Stimulated activated CD4-positive, alpha-beta T cell treated with anti-CD3 and anti-CD28 coated beads, Interleukin-1b, Interleukin-23, amount 100 ng/mL, for 1 hour (primary cell): ENCODE results near the gene C15orf40.
"Not testable (repeated sequence)": the region's sequence is repeated elsewhere in the genome, so short reads cannot be mapped to it uniquely, and the experiment has no call there.

Experiments
- DNase-seq, 2 donors: peaks; one replicate each; pipeline ENCODE4 v3.0.0-alpha.2; 2020; ENCODE audit warnings: low read depth in 2 of 2

Gene C15orf40

DNA sequence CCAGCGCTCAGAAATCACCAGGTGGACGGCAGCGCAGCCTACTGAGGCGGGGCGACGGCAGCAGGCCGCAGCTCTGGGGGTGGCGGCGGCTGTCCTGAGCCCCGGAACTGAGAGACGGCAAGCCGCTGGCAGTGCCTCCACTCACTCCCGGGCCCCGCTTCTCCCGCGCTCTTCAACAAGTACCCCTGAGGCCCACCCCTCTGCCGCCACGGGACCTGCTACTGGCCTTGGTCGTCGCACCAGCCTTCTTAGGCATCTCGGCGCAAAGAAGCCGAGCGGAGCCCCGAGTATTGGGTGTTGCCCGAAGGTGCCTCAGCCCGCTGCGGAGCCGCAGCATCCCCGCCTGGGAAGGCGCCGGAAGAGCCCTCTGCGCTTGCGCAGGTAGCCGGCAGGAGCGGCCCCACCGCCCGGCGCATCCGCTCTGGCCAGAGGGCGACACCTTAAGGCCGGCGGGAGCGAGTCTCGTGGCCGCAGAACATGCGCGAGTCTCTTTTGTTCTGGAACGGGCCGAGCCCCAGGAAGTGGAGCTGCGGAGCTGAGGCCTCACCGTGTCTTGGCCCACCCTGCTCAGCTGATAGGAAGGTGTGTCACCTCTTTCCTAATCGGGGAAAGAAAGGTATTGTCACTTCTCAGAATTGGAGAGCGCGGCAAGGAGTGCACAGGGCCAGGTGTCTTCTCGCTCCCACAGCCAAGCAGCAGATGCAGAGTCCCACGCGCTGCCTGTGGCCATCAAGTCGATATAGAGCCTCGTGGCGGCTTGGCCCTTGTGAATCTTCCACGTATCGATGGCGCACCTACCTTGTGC is at the start of gene C15orf40:
Gene C15orf40 (minus strand): TSS at position 369 of the 805 bp plus-strand sequence. CDS start 32 bp downstream, at position 337.
- DNase-seq = peak; percentile 66

DNA sequence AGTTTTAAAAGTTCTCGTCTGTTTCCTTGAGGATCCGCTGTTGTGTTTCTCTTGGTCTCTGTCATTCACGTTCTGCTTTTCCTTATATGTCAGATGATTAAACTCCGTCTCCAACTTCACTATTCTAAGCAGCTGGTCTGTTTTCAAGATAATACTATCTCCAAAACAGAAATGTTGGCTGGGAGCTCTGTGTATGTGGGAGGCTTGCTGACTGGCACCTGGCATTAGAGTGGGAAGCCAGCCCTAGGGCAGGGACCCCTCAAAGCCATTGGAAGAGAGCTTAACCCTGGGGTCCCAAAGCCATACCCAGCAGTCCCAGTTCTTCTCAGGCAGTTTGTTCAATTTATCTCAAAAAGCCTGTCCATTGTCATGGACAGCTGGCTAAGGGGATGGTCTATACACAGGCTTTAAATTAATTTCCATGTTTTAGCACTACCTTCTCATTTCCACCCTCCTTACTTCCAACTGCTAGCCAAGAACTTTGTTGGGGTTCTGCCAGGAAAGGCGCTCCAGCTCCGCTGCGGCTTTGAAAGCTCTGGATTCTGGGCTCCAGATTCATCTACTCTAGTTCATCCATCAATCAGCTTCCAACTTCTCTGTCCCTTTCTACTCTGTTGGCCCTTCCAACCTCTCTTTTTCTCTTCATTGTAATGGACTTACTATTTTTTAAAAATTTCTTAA is 46.4 kb upstream of the C15orf40 start:
- DNase-seq = no peak

- DNase-seq = no peak
These were observed 45.6 kb upstream of the C15orf40 start for GRCh38 chr15:83057002-83057401.

- DNase-seq = no peak
These were observed 41.7 kb upstream of the C15orf40 start for GRCh38 chr15:83053151-83053550.

DNA sequence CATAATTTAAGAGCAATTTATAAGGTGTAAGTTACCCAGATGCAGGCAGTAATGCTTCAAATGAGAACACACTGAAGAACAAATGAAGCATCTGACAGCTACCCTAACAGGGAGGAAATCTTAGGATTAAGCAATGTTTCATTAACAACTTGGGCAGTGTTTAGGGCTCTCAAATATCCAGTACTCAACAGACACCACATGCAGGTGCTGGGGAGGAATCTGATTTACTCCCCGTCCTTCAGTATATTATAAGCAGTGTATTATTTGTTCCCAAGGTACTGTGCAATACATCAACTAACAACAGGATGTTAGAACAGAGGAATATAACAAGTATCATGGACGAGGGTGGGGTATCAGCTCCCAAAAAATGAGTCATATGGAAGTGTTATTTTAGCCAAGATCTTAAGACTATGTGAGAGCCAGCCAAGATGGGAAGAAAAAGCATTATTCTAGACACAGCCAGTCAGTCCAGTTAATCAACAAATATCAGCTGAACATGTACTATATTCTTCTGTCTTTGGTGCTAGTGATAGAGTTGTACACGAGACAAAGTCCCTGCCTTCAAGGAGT is 35.2 kb upstream of the C15orf40 start:
- no peak for DNase-seq

DNA sequence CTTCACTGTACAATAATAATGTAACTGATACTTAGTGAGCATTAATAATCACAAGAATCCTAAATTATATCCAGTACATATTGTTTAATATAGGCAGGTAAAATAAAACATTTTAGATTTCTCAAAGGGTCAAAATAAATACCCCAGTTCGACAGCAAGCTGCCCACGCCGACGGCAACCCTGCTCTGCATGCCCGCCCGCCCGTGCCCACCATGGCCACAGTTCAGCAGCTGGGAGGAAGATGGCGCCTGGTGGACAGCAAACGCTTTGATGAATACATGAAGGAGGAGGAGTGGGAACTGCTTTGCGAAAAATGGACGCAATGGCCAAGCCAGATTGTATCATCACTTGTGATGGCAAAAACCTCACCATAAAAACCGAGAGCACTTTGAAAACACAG is 32.7 kb upstream of the C15orf40 start:
- no peak for DNase-seq

- no peak for DNase-seq
These were observed 27.8 kb upstream of the C15orf40 start for GRCh38 chr15:83039206-83039605.

DNA sequence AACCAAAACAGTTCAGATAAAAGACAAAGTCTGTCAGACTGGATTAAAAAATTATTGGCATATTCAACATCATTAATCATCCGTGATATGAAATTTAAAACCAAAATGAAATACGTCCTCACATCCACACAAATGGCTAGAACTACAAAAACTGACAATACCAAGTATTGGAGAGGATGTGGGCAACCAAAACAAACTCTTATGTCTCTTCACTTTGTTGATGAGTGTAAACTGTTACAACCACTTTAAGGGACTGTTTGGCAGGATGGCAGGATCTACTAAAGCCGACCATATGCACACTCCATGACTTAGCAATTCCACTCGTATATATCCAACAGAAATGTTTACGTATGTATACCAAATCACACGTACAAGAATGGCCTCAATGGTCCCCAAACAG is 24.8 kb upstream of the C15orf40 start:
- no peak for DNase-seq

DNA sequence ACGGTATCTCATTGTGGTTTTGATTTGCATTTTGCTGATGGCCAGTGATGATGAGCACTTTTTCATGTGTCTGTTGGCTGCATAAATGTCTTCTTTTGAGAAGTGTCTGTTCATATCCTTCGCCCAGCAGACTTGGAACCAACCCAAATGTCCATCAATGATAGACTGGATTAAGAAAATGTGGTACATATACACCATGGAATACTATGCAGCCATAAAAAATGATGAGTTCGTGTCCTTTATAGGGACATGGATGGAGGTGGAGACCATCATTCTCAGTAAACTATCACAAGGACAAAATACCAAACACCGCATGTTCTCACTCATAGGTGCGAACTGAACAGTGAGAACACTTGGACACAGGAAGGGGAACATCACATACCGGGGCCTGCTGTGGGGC is 19.8 kb upstream of the C15orf40 start:
- DNase-seq = not testable (repeated sequence)

GRCh38 chr15:83030021-83030420 is 18.6 kb upstream of the C15orf40 start:
- no peak for DNase-seq

DNA sequence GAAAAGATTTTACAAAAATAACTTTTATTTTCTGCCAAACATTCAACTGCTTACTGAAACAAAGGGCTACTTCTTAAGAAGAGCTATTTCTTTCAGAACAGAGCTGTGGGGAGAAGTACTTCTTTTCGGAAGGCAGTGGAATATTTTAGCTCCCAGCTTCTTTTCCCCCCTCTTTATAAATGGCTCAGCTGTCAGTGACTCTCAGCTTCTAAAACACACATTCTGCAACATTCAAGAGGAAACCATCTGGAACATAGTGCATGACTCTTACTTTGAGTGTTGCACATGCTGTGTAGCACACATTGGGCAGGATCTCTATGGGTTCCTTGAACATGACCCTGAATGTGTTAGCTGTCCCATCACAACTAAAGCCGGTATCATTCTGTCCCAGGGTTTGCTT is 7.0 kb upstream of the C15orf40 start:
- no peak for DNase-seq

DNA sequence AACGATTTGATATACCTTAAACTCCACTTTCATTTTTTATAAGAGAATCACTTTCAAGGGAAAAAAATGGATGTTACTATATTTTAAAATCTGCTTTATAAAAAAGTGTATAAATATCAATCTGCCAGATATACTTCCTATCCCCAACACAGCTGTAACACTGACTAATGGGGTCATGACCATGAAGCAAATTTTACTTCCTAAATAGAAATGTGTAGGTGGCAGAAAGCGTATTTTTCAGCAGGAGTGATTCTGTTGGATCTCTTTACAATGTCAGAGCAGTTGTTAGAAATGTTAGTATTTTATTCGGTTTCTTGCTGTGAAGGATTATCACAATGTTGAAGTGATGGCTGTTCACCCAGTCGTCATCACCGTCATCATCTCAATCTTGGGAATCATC is 5.5 kb upstream of the C15orf40 start:
- DNase-seq = no peak

DNA sequence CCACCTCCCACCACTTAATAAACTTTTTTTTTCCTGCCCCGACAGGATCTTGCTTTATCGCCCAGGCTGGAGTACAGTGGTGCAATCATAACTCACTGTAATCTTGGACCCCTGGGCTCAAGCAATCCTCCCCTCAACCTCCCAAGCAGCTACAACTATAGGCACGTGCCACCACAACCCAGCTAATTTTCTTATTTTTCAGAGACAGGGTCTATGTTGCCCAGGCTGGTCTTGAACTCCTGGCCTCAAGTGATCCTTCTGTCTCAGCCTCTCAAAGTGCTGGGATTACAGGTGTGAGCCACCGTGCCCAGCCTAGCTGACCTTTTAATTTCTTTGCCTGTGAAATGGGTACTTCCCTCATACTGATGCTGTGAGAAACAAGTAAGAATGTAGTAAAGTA is 3.9 kb upstream of the C15orf40 start:
- no peak for DNase-seq

DNA sequence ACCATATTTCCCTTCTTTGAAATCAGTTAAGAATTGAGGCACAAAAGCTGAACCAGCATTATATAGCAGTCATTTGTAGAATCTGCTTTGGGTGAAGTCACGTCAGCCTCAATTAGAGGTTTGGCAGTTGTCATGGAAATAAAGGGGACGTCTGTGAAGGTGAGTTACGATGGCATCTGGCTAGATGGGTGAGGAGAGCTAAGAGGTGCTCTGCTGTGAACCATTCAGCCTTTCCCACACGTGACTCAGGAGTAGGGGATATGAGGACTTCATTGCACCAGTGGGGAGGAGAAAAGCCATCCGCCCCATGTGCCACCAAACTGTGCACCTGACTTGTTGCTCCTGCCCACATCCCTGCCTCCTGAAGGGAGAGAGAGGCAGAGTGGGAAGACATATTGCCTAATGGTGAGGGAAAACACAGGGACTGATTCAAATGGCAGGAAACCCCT is 2.8 kb upstream of the C15orf40 start:
- no peak for DNase-seq

GRCh38 chr15:83012636-83013035 is 1.2 kb upstream of the C15orf40 start:
- no peak for DNase-seq

GRCh38 chr15:83012076-83012426 is 612 bp upstream of the C15orf40 start:
- DNase-seq = no peak

GRCh38 chr15:83010709-83011270 is 649 bp downstream of the C15orf40 start:
- peak; percentile 37 to 59 for DNase-seq

GRCh38 chr15:83000672-83001031 is 10.8 kb downstream of the C15orf40 start:
- DNase-seq = not testable (repeated sequence)

DNA sequence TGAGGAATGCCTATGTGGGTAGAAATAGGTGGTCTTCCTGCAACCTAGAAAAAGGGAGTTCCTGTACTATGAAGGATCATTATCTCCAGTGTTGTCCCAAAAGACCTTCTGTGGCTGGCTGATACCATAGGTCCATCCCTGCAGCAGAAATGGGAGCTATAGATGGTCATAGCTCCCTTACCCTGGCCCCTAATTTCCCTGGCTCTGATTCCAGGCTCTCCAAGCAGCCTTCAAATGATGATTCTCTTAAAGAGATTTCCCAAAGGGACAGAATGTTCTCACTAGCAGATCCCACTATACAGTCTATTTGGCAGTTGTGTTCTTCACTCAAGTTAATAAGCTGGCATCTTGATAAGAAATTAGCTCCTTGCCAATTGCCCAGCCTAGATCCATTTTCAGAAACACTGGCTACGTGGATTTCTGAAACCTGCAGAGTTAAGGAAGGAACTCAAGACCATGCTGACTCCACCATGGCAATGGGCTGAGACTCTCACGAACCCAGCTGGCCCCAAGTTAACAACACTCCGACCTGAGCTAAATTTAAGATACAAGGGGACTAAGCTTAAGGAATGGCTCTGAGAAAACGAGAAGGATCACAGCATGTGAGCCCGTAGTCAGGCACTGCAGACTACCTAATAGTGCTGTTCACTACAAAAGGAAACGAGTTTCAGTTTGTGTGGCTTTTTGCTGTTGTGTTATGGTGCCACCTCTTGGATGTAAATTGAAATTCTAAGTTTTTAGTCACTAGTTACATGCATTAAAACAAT is 11.4 kb downstream of the C15orf40 start:
- no peak for DNase-seq

DNA sequence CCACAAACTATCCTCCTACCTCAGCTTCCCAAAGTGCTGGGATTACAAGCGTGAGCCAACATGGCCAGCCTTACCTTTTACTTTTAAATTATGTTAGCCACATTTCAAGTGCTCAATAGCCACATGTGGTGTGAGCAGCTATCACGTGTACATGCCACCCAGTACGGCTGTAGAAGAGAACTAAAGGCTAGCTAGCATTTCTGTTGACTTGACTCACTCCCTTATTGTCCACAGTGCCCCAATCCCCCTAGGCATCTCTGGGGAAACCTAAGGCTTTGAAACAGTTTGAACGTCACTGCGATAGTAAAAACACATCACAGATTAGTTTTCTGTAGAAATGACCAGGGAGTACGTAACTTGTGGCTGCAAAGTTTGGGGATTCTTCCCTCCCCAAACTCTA is 12.0 kb downstream of the C15orf40 start:
- DNase-seq = no peak

DNA sequence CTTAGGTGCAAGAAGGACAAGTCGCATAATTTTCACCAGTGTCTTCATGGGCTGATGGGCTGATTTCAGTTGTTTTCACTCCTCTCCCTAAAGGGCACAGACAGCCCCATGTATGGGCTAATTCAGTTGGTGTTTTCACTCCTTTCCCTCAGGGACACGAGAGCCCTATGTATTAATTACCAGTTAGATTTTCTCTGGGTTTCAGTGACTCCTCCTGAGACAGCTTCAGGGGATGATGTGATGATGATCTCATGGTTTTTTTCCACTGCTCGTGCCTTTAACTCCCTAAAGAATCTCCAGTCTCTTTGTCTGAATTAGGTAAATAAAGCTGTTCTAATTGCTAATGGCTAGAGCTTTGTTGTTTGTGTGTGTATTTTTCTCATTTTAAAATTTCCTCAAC is 15.5 kb downstream of the C15orf40 start:
- no peak for DNase-seq

DNA sequence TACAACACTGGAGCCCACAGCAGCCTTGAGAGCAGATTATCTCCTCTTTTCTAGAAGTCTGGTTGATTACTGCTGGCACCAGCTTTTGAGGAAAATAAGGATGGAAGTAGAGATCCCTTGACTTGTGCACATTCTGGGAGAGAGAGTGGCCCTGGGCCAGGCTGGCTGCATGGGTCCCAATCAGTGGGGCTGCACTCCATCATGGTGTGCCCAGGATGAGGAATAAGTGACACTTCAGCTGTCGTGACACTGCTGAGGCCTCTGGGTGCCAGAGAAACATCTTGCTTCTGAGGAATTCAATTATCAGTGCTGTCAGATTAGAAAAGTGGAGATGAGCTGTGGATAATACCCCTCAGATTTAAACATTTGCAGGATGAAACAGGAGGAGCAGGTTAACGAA is 16.4 kb downstream of the C15orf40 start:
- no peak for DNase-seq
